ENCODE results near the gene STEAP4. TPM values are rescaled to one million over a fixed set of nuclear protein-coding genes. Genes with fewer than 3 reads are reported as not detected.

Gene STEAP4
- total RNA-seq, 1 experiment from 2014 or later, result not detected

DNA sequence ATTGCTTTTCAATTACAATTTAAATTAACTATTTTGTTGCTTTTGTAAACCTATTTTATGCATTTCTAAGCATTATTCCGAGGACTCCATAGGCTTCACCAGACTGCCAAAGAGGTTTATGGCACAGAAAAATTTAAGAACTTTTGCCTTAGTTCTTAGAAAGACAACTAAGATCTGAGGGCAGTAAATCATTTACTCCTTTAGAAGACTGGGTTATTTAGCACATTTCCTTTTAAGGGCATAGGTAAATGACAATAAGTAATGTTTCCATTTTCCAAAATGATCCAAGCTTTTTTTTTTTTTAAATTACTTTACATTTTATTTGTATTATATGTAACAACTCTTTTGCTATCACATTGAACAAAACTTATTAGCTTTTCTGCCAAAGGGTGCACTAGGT, 15.0 kb upstream of the STEAP4 start:
- no peak overlapping the region for H3K4me3 Mint-ChIP-seq (ENCODE audit: unreplicated experiment)
- BruUV-seq (replicated peaks), result no TSS peak
- H3K9me3 Mint-ChIP-seq (ENCODE audit: unreplicated experiment), result no peaks in the 10 kb centered on the region
- intact Hi-C loops (cut with micrococcal nuclease), result no loop called here
- DNase-seq (ENCODE audit: unreplicated experiment), result no peak
- no peak overlapping the region for H3K27ac Mint-ChIP-seq (ENCODE audit: low read depth, unreplicated experiment)
- H3K27me3 Mint-ChIP-seq (ENCODE audit: insufficient read depth, unreplicated experiment), result no peaks in the 10 kb centered on the region
- no peak for TF ChIP-seq CTCF (IDR thresholded peaks at IDR 0.05; ENCODE audit: unreplicated experiment)
- CTCF ChIA-PET, result interaction anchor here (0.7 to 1.4 kb wide), 3 partner anchors 35 to 101 kb away, joined by 3 to 5 read pairs (median 3); no protein-coding TSS in a partner anchor
- no peaks in the 10 kb centered on the region for H3K36me3 Mint-ChIP-seq (ENCODE audit: insufficient read depth, unreplicated experiment)
- H3K4me1 Mint-ChIP-seq (ENCODE audit: insufficient read depth, unreplicated experiment), result no peaks in the 10 kb centered on the region
- POLR2A ChIA-PET, result interaction anchor here (1.0 to 1.2 kb wide), 3 partner anchors 9 to 98 kb away, joined by 3 to 4 read pairs (median 4); no protein-coding TSS in a partner anchor

DNA sequence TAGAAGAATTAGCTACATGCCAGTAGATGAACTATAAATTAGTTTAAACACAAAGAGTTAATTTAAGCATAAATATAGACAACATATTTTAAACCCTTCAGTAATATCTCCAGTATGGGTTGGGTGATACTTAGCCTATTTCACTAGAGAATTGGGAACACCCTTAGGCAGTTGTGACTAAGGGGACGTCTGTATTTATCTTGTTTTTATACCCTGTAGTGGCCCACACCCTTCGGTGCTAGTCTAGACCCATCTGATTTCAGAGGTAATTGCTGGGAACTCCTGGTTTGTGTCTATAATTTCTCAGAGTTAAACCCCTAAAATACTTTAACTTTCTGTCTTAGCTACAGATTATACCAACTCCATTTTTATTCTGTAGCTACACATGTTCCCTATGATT, 11.5 kb upstream of the STEAP4 start:
- Mint-ChIP-seq H3K36me3 (ENCODE audit: insufficient read depth, unreplicated experiment) (no peaks in the 10 kb centered on the region), H3K4me3 (ENCODE audit: unreplicated experiment) (no peak overlapping the region), H3K4me1 (ENCODE audit: insufficient read depth, unreplicated experiment) (no peaks in the 10 kb centered on the region), H3K9me3 (ENCODE audit: unreplicated experiment) (peaks cover 6% of the 10 kb centered on the region), H3K27me3 (ENCODE audit: insufficient read depth, unreplicated experiment) (no peaks in the 10 kb centered on the region), H3K27ac (ENCODE audit: low read depth, unreplicated experiment) (no peak overlapping the region)
- intact Hi-C loops (cut with micrococcal nuclease), result loop anchor here (10.0 kb wide), 1 partner anchor 63 kb away; no protein-coding TSS in a partner anchor
- BruUV-seq (replicated peaks), result no TSS peak
- no peak for DNase-seq (ENCODE audit: unreplicated experiment)
- no peak for TF ChIP-seq CTCF (IDR thresholded peaks at IDR 0.05; ENCODE audit: unreplicated experiment)
- CTCF ChIA-PET, result interaction anchor here (1.4 to 1.6 kb wide), 2 partner anchors 12 to 39 kb away, joined by 3 to 5 read pairs; no protein-coding TSS in a partner anchor
- POLR2A ChIA-PET, result no interaction called here

DNA sequence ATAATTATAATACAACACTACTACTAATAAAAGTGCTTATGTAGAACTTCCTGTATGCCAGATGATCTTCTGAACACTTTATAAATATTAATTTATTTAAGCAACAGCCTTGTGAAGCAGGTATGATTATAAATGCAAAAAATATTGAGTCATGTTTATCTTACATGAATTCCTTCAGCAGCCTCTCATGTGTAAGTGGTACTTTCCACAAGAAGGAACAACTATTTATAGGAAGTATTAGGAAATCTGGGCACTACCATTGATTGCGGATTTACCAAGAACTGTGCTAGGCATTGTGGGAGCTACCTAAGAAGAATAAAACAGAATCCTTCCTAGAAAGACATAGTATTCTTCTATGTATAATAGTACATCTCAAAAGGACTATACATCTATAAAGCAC, 10.7 kb upstream of the STEAP4 start:
- TF ChIP-seq CTCF (IDR thresholded peaks at IDR 0.05; ENCODE audit: unreplicated experiment), result no peak
- intact Hi-C loops (cut with micrococcal nuclease), result loop anchor here (10.0 kb wide), 1 partner anchor 63 kb away; no protein-coding TSS in a partner anchor
- H3K4me1 Mint-ChIP-seq (ENCODE audit: insufficient read depth, unreplicated experiment), result peaks cover 2% of the 10 kb centered on the region
- peak; percentile 19 for DNase-seq (ENCODE audit: unreplicated experiment)
- BruUV-seq (replicated peaks), result no TSS peak
- H3K4me3 Mint-ChIP-seq (ENCODE audit: unreplicated experiment), result no peak overlapping the region
- H3K27ac Mint-ChIP-seq (ENCODE audit: low read depth, unreplicated experiment), result no peak overlapping the region
- ChIA-PET POLR2A (interaction anchor here (0.9 kb wide), 1 partner anchor 9 kb away, joined by 3 read pairs; no protein-coding TSS in a partner anchor), CTCF (interaction anchor here (1.6 kb wide), 1 partner anchor 13 kb away, joined by 3 read pairs; no protein-coding TSS in a partner anchor)
- peaks cover 6% of the 10 kb centered on the region for H3K9me3 Mint-ChIP-seq (ENCODE audit: unreplicated experiment)
- H3K36me3 Mint-ChIP-seq (ENCODE audit: insufficient read depth, unreplicated experiment), result no peaks in the 10 kb centered on the region
- no peaks in the 10 kb centered on the region for H3K27me3 Mint-ChIP-seq (ENCODE audit: insufficient read depth, unreplicated experiment)

DNA sequence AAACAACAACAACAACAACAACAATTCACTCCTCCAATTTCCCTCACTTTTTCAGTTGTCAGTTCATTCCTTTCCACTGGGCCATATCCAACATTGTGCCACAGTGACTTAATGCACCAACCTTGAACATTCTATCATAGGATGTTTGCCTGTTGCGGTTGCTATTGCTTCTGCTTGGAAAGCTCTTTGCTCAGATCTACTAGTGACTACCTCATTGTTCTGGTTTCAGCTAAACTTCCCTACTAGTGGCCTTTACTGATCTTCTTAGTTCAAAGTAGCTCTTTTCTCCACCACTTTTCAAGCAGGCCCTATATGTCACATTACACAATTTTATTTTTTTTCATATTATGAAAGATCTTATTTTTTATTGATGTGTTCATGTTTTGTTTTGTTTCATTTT, 9.8 kb upstream of the STEAP4 start:
- intact Hi-C loops (cut with micrococcal nuclease), result loop anchor here (10.0 kb wide), 1 partner anchor 62 kb away; no protein-coding TSS in a partner anchor
- CTCF ChIA-PET, result interaction anchor here (0.9 to 1.6 kb wide), 2 partner anchors 19 to 41 kb away, joined by 3 to 6 read pairs; no protein-coding TSS in a partner anchor
- Mint-ChIP-seq H3K36me3 (ENCODE audit: insufficient read depth, unreplicated experiment) (no peaks in the 10 kb centered on the region), H3K27me3 (ENCODE audit: insufficient read depth, unreplicated experiment) (no peaks in the 10 kb centered on the region), H3K27ac (ENCODE audit: low read depth, unreplicated experiment) (no peak overlapping the region), H3K4me3 (ENCODE audit: unreplicated experiment) (no peak overlapping the region), H3K4me1 (ENCODE audit: insufficient read depth, unreplicated experiment) (peaks cover 12% of the 10 kb centered on the region), H3K9me3 (ENCODE audit: unreplicated experiment) (peaks cover 6% of the 10 kb centered on the region)
- POLR2A ChIA-PET, result interaction anchor here (0.9 kb wide), 1 partner anchor 9 kb away, joined by 3 read pairs; the partner anchor contains the start of gene STEAP4
- DNase-seq (ENCODE audit: unreplicated experiment), result no peak
- TF ChIP-seq CTCF (IDR thresholded peaks at IDR 0.05; ENCODE audit: unreplicated experiment), result no peak
- no TSS peak for BruUV-seq (replicated peaks)
